HCT116 (cell line): ENCODE data around the gene GALNT15.

Experiments used
- CEBPB ChIP-seq: IDR thresholded peaks from 2 replicates; pipeline ENCODE4 v1.6.1; 2012; ENCODE audit warnings: low read depth
- EZH2 ChIP-seq: fragments of 200-600 bp; sonication (generic); IDR thresholded peaks from 2 replicates; pipeline ENCODE4 v1.6.1; 2017; ENCODE audit warnings: antibody characterized with exemption, mixed run types
- FOSL1 ChIP-seq: IDR thresholded peaks from 2 replicates; pipeline ENCODE4 v1.6.1; 2012; ENCODE audit warnings: low read depth
- JUND ChIP-seq: IDR thresholded peaks from 2 replicates; pipeline ENCODE4 v1.6.1; 2012
- POLR2A ChIP-seq: IDR thresholded peaks from 2 replicates; pipeline ENCODE4 v1.7.0; 2011; ENCODE audit warnings: borderline replicate concordance; ENCODE audit not compliant: insufficient read depth, insufficient read length; ENCODE audit errors: extremely low read depth
- POLR2AphosphoS5 ChIP-seq: IDR thresholded peaks from 2 replicates; pipeline ENCODE4 v1.6.1; 2011; ENCODE audit warnings: mild to moderate bottlenecking, low read depth, low read length, moderate library complexity
- TCF7L2 ChIP-seq: IDR thresholded peaks from 2 replicates; pipeline ENCODE4 v1.7.0; 2011; ENCODE audit warnings: borderline replicate concordance, inconsistent platforms; ENCODE audit not compliant: insufficient read depth, insufficient read length; ENCODE audit errors: extremely low read depth
- TF ChIP-seq, protein P1 (sequence below), 3 experiments: fragments of 200-600 bp in 1 of 3; sonication (generic) in 1 of 3; IDR thresholded peaks in 2 of 3; conservative IDR thresholded peaks in 1 of 3; 2 replicates each; pipeline ENCODE4 v1.5.1; 2012 to 2017; ENCODE audit warnings: low read depth in 2 of 3, low read length in 2 of 3, antibody characterized with exemption in 1 of 3, borderline replicate concordance in 1 of 3, control low read depth in 1 of 3, mild to moderate bottlenecking in 1 of 3, mixed read lengths in 1 of 3, mixed run types in 1 of 3, moderate library complexity in 1 of 3; ENCODE audit not compliant: insufficient read depth in 1 of 3

DNA sequence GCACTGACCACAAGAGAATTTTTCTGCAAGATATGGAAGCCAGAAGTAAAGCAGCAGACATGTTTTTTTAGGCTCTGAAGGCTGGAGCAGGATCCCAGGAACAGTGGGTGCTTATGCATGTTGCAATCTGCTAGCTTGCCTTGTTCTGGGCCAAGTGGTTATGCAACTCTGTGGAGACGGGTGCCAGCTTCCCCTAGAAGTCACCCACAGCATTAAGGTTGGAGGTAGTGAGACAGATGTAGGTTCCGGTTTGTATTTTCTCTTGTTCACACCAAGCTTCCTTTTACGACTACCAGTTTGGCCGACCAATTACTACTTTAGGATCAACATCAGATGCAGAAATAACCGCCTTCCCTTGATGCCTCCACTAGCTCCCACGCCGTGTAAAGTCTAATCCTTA is 79.1 kb downstream of the GALNT15 start:
- no peak for TF ChIP-seq TCF7L2
- no peak for TF ChIP-seq CEBPB
- TF ChIP-seq, protein P1, sequence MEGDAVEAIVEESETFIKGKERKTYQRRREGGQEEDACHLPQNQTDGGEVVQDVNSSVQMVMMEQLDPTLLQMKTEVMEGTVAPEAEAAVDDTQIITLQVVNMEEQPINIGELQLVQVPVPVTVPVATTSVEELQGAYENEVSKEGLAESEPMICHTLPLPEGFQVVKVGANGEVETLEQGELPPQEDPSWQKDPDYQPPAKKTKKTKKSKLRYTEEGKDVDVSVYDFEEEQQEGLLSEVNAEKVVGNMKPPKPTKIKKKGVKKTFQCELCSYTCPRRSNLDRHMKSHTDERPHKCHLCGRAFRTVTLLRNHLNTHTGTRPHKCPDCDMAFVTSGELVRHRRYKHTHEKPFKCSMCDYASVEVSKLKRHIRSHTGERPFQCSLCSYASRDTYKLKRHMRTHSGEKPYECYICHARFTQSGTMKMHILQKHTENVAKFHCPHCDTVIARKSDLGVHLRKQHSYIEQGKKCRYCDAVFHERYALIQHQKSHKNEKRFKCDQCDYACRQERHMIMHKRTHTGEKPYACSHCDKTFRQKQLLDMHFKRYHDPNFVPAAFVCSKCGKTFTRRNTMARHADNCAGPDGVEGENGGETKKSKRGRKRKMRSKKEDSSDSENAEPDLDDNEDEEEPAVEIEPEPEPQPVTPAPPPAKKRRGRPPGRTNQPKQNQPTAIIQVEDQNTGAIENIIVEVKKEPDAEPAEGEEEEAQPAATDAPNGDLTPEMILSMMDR (IDR thresholded peaks at IDR 0.05 in 2 of 3, conservative IDR thresholded peaks at IDR 0.05 in 1 of 3; ENCODE audit: borderline replicate concordance in 1 of 3, insufficient read depth in 1 of 3, low read depth in 2 of 3, low read length in 2 of 3): no peak
- TF ChIP-seq EZH2: no peak
- TF ChIP-seq POLR2A: no peak
- TF ChIP-seq FOSL1: no peak
- no peak for TF ChIP-seq POLR2AphosphoS5
- TF ChIP-seq JUND: no peak
